CD4-positive, alpha-beta T cell treated with Interleukin-17A for 4 hours (primary cell): ENCODE data around the gene CIZ1.
"Not testable (repeated sequence)": the region's sequence is repeated elsewhere in the genome, so short reads cannot be mapped to it uniquely, and the experiment has no call there.

Source experiments
- DNase-seq: peaks from one replicate; pipeline ENCODE4 v3.0.0-alpha.2; 2020; ENCODE audit warnings: mixed read lengths

Gene CIZ1

GRCh38 chr9:128191406-128192046 is at the start of gene CIZ1:
CIZ1 (minus strand) TSS chr9:128191572; CDS start chr9:128190857, 715 bp downstream.
- peak; percentile 84 for DNase-seq

GRCh38 chr9:128233817-128234406 is 42.5 kb upstream of the CIZ1 start:
- DNase-seq = no peak

- no peak for DNase-seq
These were observed 41.4 kb upstream of the CIZ1 start for GRCh38 chr9:128232528-128233428.

- DNase-seq = no peak
These were observed 40.5 kb upstream of the CIZ1 start for GRCh38 chr9:128231638-128232527.

DNA sequence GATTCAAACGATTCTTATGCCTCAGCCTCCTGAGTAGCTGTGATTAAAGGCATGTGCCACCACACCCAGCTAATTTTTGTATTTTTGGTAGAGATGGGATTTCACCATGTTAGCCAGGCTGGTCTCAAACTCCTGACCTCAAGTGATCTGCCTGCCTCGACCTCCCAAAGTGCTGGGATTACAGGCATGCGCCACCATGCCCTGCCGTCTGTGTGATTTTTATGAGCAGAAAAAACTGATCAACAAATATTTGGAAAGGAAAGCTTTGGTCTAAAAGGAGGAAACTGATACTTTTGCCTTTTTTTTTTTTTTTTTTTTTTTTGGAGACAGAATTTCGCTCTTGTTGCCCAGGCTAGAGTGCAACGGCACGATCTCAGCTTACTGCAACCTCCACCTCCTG is 39.5 kb upstream of the CIZ1 start:
- not testable (repeated sequence) for DNase-seq

DNA sequence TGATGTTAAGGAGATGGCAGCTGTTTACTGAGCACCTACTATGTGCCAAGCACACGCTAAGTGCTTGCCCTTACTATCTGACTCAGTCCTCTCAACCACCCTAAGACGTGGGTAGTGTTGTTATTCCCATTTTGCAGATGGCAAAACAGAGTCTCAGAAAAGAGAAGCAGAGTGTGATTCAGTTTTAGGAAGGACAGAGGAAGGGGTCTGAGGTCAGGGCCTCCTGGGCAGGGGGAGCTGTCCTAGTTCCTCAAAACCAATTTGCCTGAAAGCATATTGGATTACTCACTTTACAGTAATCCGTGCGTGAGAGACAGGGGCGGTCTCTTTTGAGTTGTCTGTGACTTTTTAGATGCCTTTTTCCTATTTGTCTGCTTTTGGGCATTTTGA is 35.0 kb upstream of the CIZ1 start:
- DNase-seq = no peak

- no peak for DNase-seq
These were observed 34.5 kb upstream of the CIZ1 start for GRCh38 chr9:128225770-128226411.

- no peak for DNase-seq
These were observed 33.5 kb upstream of the CIZ1 start for GRCh38 chr9:128224877-128225276.

- no peak for DNase-seq
These were observed 31.7 kb upstream of the CIZ1 start for GRCh38 chr9:128222880-128223670.

GRCh38 chr9:128222026-128222425 is 30.7 kb upstream of the CIZ1 start:
- no peak for DNase-seq

- DNase-seq = no peak
These were observed 28.5 kb upstream of the CIZ1 start for GRCh38 chr9:128219831-128220230.

GRCh38 chr9:128218518-128219389 is 27.4 kb upstream of the CIZ1 start:
- peak; percentile 97 for DNase-seq

DNA sequence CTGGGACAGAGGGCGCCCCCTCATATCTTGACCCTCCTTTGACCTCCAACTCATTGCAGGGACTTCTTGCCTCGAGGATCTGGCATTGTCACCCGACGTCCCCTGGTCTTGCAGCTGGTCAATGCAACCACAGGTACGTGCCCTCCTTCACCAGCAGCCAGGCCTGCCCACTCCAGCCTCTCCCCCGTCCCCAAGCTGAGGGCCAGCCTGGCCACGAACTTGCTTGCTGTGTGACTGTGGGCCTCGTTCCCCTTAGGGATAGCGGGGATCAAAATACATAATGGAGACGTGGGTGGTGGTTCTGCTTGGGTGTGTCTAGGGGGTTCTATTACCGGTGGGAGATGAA is 26.8 kb upstream of the CIZ1 start:
- no peak for DNase-seq

DNA sequence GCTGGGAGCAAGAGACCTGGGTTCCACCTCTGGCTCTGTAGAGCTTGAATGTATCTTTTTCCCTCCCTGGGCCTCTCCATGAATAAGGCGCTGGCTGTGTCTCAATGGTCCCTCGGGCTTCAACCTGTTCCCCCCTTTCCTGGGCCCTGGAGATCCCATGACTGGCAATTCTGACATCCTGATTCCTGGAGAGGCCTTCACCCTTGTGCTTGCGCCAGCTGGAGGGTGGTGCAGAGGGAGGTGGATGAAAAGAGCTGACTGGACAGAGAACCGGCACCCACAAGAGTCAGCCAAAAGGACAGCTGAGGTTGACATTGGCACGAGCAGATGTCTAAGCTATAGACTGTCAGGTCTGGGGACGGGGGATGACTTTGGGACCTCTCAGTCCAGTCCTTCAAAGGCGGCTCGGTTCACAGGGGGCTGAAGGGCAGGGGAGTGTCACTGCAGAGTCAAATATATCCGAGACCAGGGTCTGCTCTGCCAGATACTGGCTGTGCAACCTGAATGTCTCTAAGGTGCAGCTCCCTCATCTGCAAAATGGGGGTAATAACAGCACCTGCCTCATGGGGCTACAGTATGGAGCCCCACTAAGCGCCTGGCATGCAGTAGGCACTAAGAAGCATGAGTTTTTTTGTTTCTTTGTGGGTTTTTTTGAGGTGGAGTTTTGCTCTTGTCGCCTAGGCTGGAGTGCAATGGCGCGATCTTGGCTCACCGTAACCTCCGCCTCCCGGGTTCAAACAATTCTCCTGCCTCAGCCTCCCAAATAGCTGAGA is 25.6 kb upstream of the CIZ1 start:
- no peak for DNase-seq

GRCh38 chr9:128215491-128216409 is 24.4 kb upstream of the CIZ1 start:
- DNase-seq = no peak

- DNase-seq = no peak
These were observed 23.5 kb upstream of the CIZ1 start for GRCh38 chr9:128214571-128215490.

DNA sequence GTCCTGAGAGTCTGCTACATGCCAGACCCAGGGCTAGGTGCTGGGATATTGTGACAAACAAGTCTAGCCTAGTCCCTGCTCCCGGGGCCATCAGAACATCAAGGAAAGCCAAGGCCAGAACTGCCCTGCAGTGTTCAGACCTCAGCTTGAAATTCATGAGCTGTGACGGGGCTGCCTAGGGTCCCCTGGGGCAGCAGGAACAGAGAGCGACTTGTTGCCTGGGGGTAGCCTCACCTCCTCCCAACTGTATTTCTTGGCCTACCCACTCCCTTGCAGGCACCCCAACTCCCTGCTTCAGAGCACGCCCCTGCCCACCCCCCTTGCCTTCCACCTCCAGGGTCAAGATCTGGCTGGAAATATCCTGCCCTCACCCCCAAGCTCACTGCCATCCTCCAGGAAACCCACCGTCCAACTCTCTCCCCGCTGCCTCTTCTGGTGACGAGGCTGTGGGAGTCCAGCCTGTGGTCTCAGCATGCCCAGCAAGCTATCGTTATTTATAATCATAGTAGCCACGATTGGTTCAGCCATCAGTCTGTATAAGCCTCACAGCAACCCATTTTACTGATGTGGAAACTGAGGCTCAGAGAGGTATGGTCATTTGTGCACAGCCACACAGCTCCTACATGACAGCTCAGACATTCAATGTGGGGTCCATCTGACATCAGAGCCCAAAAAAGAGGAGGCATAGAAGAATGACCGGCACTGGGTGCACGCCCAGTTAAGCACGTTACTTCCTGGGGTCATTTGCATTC is 22.6 kb upstream of the CIZ1 start:
- DNase-seq = no peak
